ENCODE data around the gene HSD17B1. TPM values are rescaled to one million over a fixed set of nuclear protein-coding genes. Genes with fewer than 3 reads are reported as not detected.

Gene HSD17B1
- total RNA-seq, 1 donor from 2014 or later, result 0.64 TPM

DNA sequence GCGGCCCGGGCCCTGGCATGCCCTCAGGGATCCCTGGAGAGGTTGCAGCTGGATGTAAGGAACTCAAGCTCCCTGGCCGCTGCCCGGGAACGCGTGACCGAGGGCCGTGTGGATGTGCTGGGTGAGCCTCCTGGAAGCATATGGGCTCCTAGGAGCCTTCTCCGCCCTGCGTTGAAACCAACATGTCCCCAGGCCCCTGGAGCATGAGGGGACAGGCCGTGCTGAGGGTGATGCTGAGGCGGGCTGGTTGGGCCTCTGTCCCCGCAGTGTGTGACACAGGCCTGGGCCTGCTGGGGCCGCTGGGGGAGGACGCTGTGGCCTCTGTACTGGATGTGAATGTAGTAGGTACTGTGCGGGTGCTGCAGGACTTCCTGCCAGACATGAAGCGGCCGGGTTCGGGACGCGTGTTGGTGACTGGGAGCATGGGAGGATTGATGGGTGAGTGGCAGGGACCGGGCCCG lies 5.7 kb upstream of the HSD17B1 start:
- TF ChIP-seq, protein P1, sequence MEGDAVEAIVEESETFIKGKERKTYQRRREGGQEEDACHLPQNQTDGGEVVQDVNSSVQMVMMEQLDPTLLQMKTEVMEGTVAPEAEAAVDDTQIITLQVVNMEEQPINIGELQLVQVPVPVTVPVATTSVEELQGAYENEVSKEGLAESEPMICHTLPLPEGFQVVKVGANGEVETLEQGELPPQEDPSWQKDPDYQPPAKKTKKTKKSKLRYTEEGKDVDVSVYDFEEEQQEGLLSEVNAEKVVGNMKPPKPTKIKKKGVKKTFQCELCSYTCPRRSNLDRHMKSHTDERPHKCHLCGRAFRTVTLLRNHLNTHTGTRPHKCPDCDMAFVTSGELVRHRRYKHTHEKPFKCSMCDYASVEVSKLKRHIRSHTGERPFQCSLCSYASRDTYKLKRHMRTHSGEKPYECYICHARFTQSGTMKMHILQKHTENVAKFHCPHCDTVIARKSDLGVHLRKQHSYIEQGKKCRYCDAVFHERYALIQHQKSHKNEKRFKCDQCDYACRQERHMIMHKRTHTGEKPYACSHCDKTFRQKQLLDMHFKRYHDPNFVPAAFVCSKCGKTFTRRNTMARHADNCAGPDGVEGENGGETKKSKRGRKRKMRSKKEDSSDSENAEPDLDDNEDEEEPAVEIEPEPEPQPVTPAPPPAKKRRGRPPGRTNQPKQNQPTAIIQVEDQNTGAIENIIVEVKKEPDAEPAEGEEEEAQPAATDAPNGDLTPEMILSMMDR (IDR thresholded peaks at IDR 0.05; ENCODE audit: unreplicated experiment), result no peak
- Mint-ChIP-seq H3K27ac (ENCODE audit: unreplicated experiment) (no peak overlapping the region), H3K27me3 (ENCODE audit: unreplicated experiment) (peaks cover 9% of the 10 kb centered on the region), H3K4me1 (ENCODE audit: unreplicated experiment) (peaks cover 7% of the 10 kb centered on the region), H3K9me3 (ENCODE audit: unreplicated experiment) (no peaks in the 10 kb centered on the region), H3K36me3 (ENCODE audit: low read depth, unreplicated experiment) (no peaks in the 10 kb centered on the region), H3K4me3 (ENCODE audit: unreplicated experiment) (no peak overlapping the region)
- DNase-seq (ENCODE audit: low spot score), result no peak

DNA sequence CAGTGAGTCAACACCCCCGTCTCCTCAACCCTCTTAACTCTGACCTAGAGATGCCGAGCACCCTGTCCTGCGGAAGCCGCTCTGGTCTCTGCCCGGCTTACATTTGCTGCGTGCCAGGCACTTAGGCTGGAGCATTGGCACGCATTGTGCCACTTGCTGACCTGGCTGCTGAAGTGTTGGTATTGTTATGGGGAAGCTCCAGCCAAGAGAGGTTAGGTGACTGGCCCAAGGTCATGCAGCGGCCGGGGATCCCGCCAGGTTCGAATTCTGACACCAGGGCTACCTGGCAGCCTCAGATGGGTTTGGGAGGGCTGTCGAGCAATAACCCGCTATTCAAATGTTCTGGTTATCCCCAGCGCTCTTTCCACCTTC lies 5.0 kb upstream of the HSD17B1 start:
- Mint-ChIP-seq H3K27me3 (ENCODE audit: unreplicated experiment) (peaks cover 9% of the 10 kb centered on the region), H3K36me3 (ENCODE audit: low read depth, unreplicated experiment) (no peaks in the 10 kb centered on the region), H3K9me3 (ENCODE audit: unreplicated experiment) (no peaks in the 10 kb centered on the region), H3K27ac (ENCODE audit: unreplicated experiment) (no peak overlapping the region), H3K4me1 (ENCODE audit: unreplicated experiment) (peaks cover 7% of the 10 kb centered on the region), H3K4me3 (ENCODE audit: unreplicated experiment) (peak overlapping the region; percentile 65)
- TF ChIP-seq, protein P1 (IDR thresholded peaks at IDR 0.05; ENCODE audit: unreplicated experiment), result no peak
- DNase-seq (ENCODE audit: low spot score), result no peak

DNA sequence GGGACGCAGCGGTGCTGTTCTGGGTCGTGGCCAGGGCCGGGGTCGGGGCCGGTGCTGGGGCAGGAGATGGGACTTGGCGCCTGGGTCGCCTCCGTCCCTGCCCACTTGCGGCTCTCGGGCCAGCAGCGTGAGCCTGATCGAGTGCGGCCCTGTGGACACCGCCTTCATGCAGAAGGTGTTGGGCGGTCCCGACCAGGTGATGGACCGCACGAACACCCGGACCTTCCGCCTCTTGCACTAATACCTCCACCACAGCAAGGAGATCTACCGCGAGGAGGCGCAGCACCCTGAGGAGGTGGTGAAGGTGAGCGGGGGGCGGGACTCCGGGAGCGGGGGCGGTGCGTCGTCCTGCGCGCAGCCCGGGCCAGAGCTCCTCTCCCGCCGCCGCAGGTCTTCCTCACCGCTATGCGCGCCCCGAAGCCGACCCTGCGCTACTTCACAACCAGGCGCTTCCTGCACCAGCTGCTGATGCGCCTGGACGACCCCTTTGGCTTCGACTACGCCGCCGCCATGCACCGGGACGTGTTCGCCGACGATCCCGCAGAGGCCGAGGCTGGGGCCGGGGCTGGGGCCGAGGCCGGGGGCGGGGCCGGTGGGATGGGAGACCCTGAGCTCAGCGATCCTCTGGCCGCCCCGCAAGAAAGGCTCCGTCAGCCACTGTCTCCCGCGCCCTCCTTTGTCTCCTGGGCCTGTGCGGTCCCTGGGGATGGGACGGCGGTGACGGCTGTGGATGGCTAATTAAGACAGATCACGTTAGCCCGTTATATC lies 4.5 kb upstream of the HSD17B1 start:
- Mint-ChIP-seq H3K27ac (ENCODE audit: unreplicated experiment) (no peak overlapping the region), H3K9me3 (ENCODE audit: unreplicated experiment) (no peaks in the 10 kb centered on the region)
- peak; percentile 76 for DNase-seq (ENCODE audit: low spot score)

DNA sequence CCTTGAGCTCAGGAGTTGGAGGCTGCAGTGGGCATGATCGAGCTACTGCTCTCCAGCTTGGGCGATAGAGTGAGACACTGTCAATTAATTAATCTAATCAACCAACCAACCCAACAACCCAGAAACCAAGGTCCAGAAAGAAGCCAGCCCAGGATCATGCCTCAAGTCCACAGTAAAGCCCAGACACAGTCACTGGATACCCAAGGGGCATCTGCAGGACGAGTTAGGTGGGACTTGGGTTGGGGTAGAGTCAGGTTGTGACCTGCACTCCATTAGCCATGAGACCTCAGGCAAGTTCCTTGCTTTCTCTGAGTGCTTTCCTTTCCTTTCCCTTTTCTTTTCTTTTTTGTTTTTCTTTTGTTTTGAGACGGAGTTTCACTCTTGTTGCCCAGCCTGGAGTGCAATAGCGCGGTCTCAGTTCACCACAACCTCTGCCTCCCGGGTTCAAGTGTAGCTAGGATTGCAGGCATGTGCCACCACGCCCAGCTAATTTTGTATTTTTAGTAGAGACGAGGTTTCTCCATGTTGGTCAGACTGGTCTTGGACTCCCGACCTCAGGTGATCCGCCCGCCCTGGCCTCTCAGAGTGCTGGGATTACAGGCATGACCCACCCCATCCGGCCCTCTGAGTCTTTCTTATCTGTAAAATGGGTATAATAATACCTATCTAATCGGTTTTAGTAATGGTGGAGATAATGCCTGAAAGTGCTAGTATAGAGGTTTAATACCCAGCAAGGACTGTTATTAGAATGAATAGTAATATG lies 3.5 kb upstream of the HSD17B1 start:
- Mint-ChIP-seq H3K27me3 (ENCODE audit: unreplicated experiment) (peaks cover 11% of the 10 kb centered on the region), H3K4me1 (ENCODE audit: unreplicated experiment) (peaks cover 7% of the 10 kb centered on the region), H3K27ac (ENCODE audit: unreplicated experiment) (no peak overlapping the region), H3K9me3 (ENCODE audit: unreplicated experiment) (no peaks in the 10 kb centered on the region), H3K4me3 (ENCODE audit: unreplicated experiment) (peak overlapping the region; percentile 69), H3K36me3 (ENCODE audit: low read depth, unreplicated experiment) (no peaks in the 10 kb centered on the region)
- TF ChIP-seq, protein P1 (IDR thresholded peaks at IDR 0.05; ENCODE audit: unreplicated experiment), result no peak
- no peak for DNase-seq (ENCODE audit: low spot score)

More for the DNA sequence above, 4.5 kb upstream of the HSD17B1 start:
- Mint-ChIP-seq H3K4me3 (ENCODE audit: unreplicated experiment) (no peak overlapping the region), H3K36me3 (ENCODE audit: low read depth, unreplicated experiment) (no peaks in the 10 kb centered on the region), H3K4me1 (ENCODE audit: unreplicated experiment) (peaks cover 7% of the 10 kb centered on the region), H3K27me3 (ENCODE audit: unreplicated experiment) (peaks cover 10% of the 10 kb centered on the region)
- TF ChIP-seq, protein P1 (IDR thresholded peaks at IDR 0.05; ENCODE audit: unreplicated experiment), result peak; percentile 17
